Measurements from ENCODE around the gene KCNMA1.

The KCNMA1 gene

DNA sequence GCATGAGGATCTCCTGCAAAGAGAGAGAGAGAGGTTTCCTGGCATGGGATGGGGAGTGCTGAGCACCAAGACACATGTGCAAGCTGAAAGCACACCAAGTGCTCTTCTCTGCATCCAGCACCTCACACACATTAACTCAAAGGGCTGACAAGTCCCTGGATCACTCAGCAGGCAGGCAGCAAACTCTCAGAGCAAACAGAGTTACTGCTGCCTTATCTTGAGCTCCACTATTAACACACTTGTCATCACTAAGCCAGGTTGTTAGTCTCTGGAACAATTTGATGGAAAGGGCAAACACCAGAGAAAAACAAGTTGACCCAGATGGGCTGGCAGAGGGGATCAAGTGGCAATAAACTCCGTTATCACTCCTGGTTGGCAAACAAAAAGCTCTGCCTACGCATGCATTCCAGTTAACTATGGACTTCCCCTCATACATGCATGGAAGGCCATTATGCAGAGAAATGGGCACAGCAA, 349.9 kb downstream of the KCNMA1 start:
- no peak for DNase-seq

DNA sequence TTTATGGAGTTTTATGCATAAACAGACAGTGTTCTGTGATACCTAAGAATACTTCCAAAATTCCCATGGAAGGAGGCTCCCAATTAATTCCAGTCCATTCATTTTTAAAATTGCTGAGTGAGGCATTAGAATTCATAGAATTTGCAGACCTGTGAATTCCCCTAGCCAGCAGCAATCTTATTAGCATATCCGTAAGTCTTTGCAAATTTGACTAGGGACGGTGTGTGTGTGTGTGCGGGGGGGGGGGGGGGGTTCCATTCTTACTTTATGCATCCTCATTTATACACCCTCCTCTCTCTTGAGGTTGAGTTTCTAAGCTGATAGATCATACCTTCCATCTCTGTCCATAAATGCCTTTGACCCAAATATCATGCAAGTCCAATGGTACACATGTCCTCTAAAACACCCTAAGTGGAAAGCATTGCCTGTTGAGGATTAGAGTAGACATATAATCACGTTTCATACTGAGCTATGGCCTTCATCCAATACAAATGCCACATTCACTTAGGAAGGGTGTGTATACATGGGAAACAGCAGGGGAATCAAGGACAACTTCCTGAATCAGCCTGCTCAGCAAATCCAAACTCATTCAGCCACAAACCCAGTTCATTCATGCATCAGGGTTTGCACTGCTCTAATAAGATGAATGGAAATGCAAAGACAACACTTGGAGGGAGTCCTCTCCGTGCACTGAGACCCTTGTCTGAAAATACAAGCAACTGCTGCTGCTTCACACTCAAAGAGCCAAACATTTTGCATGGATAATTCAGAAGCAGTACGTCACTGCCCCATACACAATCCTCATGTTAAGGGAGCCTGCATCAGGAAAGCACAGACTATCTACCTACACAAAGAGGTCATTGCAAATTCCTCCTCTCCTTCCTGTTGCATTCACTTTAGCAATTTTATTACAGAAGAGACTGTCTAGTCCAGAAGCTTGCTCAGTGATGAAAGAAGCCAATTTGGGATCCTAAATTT, 350.8 kb downstream of the KCNMA1 start:
- DNase-seq: peak; percentile 23

DNA sequence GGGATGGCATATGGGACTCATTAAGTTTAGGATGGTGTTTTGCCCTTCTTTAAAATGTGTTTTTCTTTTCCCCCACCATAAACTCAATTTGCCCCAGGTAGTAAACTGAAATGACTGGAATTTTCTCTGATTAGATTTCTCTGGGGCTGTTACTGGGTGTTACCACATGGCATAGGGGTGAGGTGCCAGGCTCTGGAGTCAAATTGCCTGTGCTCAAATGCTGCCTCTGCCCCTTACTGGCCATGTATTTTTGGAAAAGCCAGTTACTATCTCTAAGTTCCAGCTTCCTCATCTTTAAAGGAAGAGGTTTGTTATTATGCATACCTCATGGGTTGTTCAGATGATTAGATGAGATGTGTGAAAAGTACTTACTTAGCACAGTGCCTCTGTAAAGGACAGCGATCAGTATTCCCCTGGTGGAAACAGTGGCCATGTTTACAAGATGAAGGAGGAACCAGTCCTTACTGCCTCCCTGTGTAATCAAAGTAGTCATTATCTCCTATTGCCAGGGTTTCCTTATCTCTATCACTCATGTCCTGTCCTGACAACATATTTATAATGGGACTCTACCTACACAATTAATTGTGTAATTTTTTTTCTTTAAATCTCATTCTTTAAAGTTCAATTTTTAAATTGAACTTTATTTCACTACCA, 352.0 kb downstream of the KCNMA1 start:
- no peak for DNase-seq

DNA sequence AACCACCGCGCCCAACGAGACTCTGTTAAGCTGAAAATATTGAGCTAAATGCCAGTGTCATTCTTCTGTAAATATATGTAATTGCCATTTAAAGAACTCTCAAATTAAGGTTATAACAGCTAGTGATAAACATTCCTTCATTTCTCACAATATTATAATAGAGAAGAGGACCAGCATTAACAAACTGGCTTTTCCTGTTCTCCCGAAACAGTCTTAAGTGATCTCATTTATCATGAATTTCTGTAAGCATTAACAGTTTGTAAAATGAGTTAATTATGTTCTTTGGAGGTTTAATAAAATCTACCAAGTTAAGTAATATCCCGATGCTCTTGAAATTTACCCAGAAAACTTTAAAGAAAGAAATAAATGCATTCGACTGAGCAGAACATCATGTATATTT, 352.8 kb downstream of the KCNMA1 start:
- DNase-seq: no peak

DNA sequence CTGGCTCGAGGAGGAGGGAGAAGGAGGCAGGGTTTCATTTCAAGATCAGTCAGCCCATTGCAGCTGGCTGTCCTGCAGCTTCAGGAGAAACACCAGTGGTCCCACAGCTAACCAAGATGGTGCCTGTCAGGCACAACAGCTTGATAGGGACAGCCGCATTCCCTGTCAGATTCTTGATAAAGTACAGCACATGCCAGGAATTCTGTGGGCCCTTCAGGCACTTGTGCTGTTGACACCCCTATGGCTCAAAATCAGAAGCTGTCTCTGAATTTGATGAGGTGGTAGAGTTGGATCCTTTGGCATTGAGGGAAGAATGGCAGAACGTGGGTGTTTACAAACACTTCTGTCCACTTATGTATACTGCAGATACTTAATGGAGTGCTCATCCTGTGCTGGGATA, 354.3 kb downstream of the KCNMA1 start:
- no peak for DNase-seq

DNA sequence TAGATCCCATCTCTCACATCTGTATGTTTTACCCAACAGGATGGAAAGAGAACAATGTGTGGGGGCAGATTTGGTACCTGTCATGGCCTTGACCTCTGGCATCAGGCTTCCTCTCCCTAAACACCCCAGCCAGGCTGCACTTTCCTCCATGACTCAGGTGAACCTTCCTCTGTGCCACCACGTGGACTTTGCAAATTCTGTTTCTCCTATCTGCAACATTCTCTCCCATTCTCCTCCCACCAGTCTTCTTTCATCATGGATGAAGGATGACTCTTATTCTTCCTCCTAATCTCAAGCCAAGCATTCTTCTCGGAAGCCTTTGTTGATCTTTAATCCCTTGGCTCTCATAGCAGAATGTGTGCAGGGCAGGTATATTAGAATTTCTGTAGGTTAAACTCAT, 355.4 kb downstream of the KCNMA1 start:
- DNase-seq: no peak

DNA sequence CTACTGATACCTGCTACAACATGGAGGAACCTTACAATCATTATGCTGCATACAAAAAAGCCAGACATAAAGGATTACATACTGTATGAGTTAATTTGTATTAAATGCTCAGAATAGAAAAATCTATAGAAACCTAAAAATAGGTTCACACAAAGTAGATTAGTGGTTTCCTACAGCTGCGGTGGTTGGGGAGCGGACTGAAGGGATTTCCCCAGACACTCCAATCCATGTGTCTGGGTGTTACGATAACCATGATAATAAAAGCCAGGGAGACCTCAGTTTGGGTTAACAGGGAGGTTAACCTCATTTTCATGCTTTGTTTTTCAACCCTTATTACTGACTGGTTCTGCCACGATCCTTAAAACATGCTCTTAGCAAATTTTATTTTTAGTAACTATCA, 355.9 kb downstream of the KCNMA1 start:
- DNase-seq: no peak

DNA sequence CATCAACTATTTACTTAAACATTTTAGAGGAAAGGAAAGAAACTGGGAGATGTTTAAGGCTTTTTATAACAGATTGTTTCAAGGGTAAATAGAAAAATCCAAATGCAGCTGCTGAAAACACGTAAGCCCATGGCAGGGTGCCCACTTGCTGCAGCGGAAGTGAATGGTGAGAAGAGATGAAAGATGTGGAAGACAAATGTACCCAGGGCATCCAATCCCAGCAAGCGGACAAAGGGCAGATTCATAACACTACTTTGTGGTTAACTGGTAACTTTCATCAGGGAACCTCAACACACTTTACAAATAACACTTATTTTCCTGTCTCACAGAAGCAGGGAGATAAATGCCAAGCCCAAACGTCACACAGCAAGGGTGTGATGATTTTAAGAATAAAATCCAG, 358.4 kb downstream of the KCNMA1 start:
- no peak for DNase-seq

DNA sequence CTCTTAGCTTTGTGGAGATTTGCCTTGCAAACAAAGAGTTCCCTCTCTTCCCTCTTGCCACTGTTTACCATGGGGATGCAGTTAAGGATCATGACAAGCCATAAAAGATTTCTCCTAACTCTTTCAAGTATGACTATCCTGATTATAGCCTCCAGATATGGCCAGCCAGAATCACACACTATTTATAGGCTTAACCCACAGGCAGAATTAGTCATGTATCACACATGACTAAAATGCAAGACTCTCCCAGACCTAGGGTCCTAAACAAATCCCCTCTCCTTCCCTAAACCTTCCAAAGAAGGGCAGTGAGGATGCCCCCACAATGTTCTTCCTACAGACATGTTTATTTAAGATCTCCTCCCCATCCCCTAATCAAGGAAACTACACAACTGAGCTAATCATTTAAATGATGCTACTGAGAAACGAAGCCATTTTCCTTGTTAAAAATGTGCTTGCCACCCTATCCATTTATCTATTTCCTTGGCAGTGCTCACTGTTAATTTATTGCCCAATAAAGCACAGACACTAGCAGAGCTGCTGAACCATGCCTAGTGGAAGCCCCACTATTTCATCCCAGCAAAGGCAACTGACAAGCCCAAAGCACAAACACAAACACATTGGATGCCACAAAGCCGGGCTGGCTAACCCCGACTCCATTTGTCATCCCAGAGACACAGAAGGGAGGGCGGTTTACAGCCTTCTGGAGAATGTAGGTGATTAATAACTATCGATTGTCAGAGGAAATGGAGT, 363.4 kb downstream of the KCNMA1 start:
- DNase-seq: no peak

DNA sequence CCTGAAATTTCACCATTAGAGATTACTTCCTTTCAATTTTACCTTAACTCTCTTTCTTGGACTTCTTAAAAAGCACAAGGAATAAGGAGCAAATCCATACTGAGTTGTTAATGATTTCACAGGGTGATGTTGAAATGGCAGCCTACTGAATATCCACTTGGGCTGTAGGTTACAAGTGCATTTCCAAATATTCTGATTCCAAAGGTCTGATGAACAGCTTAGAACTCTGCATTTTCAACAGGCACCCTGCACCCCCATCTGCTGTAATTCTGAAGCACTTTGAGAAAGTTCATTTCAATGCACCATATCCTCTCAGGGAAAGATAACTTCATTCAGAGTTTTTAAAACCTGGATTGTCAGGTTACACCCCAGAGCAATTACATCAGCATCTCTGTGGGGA, 368.4 kb downstream of the KCNMA1 start:
- no peak for DNase-seq

DNA sequence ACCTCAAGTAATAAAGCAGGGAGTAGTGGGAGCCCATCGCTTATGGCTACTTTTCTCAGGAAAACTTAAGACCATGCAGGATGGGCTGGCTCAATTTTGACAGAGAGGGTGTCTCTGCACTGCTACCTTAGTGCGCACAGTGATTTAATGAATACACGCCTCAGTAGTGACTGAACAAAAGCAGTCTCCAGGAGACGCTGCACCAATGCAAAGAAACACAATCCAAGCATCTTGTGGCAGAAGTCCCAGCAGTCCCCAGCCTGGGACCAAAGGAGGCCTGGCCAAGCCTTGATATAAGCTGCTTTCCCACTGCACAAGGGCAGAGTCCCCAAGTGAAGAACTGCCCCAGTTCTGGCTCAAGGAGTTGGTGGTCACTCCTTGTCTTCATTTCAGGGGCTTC, 368.9 kb downstream of the KCNMA1 start:
- DNase-seq: no peak

DNA sequence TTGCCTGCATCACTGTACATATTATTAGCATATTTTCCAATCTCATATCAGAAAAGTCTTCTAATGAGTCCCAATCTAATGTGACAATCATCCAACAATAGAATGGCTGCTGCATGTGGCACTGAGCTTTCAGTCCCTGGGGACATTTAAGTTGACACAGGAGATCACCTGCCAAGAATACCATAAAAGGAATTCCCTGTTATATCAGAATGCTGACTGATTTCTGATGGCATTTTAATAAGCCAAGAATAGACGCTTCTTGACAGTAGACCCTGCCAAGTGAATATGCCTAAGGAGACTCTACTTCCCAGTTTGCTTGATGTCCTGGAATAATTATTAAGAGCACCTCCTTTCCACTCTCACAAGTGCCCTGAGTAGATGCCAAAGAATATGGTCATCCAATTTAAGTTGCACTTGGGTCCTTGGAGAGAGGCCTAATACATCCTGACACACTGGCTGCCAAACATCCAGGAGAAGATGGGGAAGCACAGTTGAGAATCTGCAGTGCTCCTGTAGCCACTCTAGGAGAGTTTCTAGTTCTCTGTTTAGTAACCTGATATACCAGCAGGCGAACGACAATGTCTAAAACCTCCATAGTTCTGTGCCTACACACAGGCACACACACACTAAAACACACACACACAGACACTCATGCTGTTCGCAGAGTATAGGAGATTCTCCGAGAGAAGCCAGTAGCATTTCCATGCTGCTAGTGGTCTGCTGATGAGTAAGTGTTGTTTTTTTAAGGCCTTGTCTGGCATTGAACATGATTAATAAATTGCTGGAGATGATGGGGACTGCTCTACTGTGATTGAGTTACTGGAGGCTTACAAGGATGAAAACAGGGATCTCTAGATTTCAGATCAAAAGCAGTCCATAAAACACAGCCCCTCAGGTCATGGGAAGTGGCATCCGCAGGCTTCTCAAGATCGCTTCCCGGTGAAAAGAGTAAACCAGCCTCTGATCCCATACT, 369.6 kb downstream of the KCNMA1 start:
- DNase-seq: no peak

DNA sequence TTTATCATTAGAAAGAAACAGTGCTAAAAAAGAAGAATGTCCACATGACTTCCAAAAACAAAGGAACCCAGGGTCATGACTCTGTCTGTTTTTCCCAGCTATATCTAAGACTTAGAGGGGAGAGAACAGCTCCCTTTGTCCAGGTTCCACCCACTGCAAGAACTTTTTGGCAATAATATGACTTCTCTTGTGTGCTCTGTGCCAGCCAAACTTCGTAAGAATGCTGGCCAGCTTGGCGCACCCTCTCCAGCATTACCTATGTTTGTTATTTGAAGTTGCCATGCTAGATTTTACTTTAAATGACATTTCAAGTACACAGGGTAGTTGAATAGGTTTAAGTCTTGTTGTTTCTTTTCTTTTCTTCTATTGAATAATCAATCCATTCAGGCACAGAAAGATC, 371.4 kb downstream of the KCNMA1 start:
- DNase-seq: no peak

DNA sequence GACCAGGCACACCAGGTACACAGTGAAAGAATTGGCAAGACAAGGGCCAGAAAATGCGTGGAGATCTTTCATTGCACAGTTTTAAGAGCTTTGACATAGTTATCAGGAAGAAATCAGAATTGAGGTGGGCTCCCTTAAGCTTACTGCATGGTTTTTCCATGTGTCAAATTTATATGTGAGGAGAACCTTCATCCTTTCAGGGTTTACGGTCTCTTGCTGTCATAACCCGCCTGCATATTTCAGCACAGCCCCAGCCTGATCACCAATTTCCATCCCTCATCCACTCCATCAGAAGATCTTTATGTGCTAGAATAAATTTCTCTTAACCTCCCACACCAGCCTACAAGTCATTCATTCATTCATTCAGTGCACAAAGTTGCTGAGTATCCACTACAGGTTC, 373.1 kb downstream of the KCNMA1 start:
- no peak for DNase-seq

DNA sequence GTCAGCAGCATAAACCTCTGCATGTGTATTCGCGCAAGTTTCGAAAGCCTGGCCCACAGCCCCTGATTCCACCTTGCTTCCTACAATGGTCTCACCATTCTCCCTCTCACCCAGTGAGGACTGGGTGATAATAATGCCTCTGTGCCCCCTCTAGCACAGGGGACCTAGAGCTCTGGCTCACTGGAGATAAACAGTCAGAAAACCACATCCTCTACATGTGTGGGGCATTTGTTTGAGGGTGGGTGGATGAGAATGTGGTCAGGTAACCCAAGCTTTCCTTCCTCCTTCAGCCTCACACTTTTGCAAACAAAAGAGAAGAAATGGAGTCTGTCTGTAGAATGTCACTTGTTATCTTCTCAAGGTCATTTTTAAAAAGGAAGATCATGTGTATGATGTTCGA, 373.5 kb downstream of the KCNMA1 start:
- no peak for DNase-seq

DNA sequence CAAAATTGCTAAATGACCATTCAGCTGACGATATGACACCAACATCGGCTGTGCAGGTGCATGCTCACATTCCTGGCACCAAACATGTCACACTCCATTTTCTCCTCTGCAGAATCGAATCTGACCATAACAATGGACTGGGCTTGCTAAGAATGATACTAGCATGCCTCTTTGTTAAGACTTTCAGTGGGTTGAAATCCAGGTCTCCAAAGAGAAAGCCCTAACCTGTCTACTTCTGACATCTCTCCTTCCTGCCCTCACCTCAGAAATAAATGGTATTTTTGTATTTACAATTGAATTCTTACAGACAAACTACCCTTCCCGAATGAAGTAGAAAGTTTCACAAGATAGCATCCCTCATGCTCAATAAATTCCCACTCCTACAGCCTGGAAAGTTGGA, 373.9 kb downstream of the KCNMA1 start:
- no peak for DNase-seq

DNA sequence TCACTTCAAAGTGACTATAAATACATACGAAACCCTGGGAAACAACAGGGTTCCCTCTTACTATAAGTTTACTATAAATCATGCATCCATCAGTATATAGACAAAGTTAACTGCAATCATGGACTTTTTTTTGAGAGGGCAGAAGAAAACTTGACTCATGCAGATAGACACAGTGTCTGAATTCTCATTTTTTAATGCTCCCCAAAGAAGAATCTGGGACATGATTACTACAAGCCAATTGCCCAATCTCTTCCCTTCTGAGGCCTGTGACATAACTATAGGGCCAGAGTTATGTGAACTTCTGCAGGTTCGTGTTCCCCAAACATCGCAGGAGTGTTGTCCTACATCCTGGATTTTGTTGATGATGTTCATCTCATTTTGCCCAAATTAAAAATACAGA, 376.5 kb downstream of the KCNMA1 start:
- DNase-seq: no peak

DNA sequence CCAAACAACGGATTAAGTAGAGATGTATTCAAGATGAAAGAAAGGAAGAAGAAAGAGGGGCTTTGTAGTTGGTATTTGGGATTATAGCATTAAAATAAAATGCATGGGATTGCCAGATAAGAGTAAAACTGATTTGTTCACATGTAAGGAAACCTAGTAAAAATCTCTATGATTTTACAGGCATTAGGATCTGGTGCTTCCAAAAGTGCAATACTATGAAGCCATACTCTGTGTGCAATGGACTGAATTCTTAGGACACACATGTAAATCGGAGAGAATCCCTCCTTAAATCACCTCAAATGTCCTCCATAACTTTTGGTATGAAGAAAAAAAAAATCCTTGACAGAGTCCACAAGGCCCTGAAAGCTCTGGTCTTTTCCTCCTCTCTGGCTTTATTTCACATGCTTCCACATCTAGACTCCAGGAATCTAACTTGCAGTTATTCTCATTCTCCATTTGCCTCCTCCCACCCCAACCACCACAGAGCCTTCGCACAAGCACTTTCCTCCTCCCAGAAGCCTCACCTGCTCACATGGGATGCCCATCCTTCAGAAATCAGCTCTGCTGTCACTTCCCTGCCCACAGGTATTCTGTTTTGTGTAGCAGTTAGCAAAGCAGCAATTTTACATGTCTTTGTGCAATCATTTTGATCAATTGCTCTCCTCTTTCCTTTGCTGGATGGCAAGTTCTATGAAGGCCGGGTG, 378.3 kb downstream of the KCNMA1 start:
- DNase-seq: no peak

DNA sequence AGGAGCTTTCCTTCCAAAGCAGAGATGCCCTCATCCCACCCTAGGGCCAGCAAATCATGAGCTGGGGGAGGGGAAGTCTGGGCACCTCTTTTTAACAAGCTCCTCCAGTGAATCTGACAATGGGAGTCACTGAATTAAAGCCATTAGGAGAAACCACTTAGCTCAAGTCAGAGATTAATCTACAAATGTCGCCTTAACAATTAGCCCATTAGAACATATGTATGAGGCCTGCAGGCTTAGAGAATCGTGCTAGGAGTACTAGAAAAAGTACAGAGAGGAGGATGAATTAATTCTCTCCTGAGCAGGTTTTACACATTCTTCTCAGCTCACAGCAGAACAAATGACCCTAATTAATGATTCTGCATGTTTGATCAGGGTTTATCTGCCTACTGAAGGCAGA, 381.3 kb downstream of the KCNMA1 start:
- no peak for DNase-seq

DNA sequence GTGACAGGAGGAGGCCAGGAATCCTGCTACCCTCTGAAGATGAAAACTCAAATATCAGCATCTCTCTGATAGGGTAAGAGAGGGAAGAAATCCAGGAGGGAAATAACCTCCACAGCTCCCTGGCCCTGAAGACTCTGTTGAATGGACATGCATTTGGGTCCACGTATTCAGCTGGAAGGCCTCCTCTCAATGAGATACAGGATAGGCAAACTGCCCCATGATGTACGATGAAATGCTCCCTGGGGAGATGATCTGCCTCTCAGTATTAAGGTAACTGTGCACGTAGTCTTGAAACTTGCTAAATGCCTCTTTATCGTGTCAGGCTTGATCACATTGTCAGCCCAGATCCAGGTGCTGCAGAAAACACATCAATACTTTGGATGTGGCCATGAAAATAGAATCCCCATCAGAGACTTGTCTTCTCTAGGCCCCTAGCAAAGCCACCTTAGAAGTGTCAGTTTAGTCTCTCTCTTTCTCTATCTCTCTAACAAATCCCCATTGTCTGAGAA, 384.0 kb downstream of the KCNMA1 start:
- DNase-seq: no peak

DNA sequence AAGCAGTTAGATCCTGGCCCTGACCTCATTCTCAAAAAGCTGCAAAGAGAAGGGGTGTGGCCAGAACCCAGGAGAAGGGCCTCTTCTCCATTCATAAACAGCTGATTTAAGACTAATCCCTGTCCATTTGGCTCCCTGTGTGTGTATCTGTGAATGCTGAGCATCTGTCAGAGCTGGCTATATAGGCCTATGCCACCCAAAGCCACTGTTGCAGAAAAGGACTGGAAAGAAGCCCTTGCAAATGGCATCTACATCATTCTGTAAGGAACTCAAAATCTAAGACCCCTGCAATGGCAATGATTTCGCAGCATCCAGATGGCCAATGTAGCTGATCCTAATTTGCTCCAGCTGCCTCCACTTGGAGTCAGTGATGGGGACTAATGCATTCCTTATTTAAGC, 384.5 kb downstream of the KCNMA1 start:
- no peak for DNase-seq

Measured in COR-L47 (cell line).